ENCODE measurements around the gene PIK3R4. TPM values are rescaled to one million over a fixed set of nuclear protein-coding genes. Genes with fewer than 3 reads are reported as not detected.

PIK3R4 gene
- polyA plus RNA-seq, 1 donor (not counting 4 experiments of a cell fraction or from before 2014, with no cell fraction given): 49.2 TPM

DNA sequence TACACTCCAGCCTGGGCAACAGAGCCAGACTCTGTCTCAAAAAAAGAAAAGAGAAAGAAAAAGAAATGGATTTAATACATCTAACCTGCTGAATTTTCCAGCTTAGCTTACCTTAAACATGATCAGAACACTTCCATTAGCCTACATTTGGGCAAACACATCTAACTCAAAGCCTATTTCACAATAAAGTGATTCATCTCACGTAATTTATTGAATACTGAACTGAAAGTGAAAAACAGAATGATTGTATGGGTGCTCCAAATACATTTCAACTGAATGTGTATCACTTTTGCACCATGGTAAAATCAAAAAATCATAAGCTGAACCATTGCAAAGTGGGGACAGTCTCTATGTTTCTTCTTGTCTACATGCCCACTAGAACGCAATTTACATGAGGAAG lies 9.0 kb downstream of the PIK3R4 start:
- Histone ChIP-seq H3K9ac (ENCODE audit: control insufficient read depth, extremely low read depth, insufficient read depth, low read length) (no peak overlapping the region), H3K4me1 (ENCODE audit: control insufficient read depth, extremely low read depth, insufficient read depth, low read length) (no peaks in the 10 kb centered on the region), H3K4me2 (ENCODE audit: control insufficient read depth, extremely low read depth, insufficient read depth, low read depth, low read length) (no peak overlapping the region), H4K20me1 (ENCODE audit: control insufficient read depth, extremely low read depth, insufficient read depth, low read length) (no peaks in the 10 kb centered on the region), H3K36me3 (ENCODE audit: control insufficient read depth in 2 of 2, extremely low read depth in 1 of 2, insufficient read depth in 2 of 2, low read length in 2 of 2) (peaks cover 0 to 7% of the 10 kb centered on the region in 2 experiments), H3K27ac (ENCODE audit: control insufficient read depth, insufficient read depth, low read length) (no peak overlapping the region), H3K9me3 (ENCODE audit: control insufficient read depth, low read depth, low read length) (no peaks in the 10 kb centered on the region), H2AFZ (ENCODE audit: control insufficient read depth, low read length) (no peak overlapping the region), H3K27me3 (ENCODE audit: control insufficient read depth, extremely low read depth, insufficient read depth, low read length) (no peaks in the 10 kb centered on the region), H3K79me2 (ENCODE audit: control insufficient read depth, insufficient read depth, low read length) (peaks cover 52% of the 10 kb centered on the region), H3K4me3 (ENCODE audit: control insufficient read depth in 2 of 3, extremely low read depth in 1 of 3, insufficient read depth in 2 of 3, low read depth in 1 of 3, low read length in 3 of 3) (no peak overlapping the region), H3K9me1 (ENCODE audit: control insufficient read depth, extremely low read depth, insufficient read depth, low read length) (no peaks in the 10 kb centered on the region)
- DNase-seq (ENCODE audit: low read depth, low spot score) (no peak), FAIRE-seq (no peak)
- TF ChIP-seq EZH2 (IDR thresholded peaks at IDR 0.05; ENCODE audit: low read length): no peak
- TF ChIP-seq, protein P1, sequence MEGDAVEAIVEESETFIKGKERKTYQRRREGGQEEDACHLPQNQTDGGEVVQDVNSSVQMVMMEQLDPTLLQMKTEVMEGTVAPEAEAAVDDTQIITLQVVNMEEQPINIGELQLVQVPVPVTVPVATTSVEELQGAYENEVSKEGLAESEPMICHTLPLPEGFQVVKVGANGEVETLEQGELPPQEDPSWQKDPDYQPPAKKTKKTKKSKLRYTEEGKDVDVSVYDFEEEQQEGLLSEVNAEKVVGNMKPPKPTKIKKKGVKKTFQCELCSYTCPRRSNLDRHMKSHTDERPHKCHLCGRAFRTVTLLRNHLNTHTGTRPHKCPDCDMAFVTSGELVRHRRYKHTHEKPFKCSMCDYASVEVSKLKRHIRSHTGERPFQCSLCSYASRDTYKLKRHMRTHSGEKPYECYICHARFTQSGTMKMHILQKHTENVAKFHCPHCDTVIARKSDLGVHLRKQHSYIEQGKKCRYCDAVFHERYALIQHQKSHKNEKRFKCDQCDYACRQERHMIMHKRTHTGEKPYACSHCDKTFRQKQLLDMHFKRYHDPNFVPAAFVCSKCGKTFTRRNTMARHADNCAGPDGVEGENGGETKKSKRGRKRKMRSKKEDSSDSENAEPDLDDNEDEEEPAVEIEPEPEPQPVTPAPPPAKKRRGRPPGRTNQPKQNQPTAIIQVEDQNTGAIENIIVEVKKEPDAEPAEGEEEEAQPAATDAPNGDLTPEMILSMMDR (optimal IDR thresholded peaks at IDR 0.05 in 1 of 3, IDR thresholded peaks at IDR 0.05 in 1 of 3, conservative IDR thresholded peaks at IDR 0.05 in 1 of 3; ENCODE audit: extremely low read depth in 1 of 3, insufficient read depth in 2 of 3, low read length in 3 of 3): no peak
- dilution Hi-C loops (cut with MboI; ENCODE audit: extremely low pct_ligation_motif_present, low sequenced_read_pairs): no loop called here

DNA sequence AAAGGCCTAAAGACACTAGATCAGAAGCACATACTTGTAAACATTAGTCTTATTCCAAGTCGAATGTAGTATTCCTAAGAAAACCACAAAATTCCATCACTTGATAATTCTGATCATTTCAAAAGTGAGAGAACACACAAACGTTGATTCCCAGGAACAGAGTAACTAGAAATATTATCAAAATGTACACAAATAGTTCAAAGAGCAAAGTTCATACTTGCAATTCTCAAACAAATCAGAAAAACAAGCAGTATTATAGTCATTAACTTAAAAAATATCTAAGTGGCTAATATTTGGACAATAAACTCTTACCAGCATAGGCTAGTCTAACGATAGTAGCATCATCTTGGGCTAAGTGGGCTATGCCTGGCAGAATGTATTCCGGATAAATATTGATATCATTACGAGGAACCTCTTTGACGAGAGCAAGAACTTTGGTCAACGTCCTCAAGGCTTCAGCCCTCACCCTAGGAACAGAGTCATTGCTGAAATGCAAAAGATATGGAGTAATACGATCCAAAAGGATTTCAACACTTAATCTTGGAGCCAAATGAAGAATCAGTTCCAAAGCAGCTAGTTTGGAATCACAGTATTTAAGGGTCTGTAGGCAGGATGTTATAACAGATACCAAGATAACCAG lies 13.3 kb downstream of the PIK3R4 start:
- Histone ChIP-seq H3K4me2 (ENCODE audit: control insufficient read depth, extremely low read depth, insufficient read depth, low read depth, low read length) (no peak overlapping the region), H3K27ac (ENCODE audit: control insufficient read depth, insufficient read depth, low read length) (no peak overlapping the region), H3K27me3 (ENCODE audit: control insufficient read depth, extremely low read depth, insufficient read depth, low read length) (no peaks in the 10 kb centered on the region), H3K4me1 (ENCODE audit: control insufficient read depth, extremely low read depth, insufficient read depth, low read length) (no peaks in the 10 kb centered on the region), H4K20me1 (ENCODE audit: control insufficient read depth, extremely low read depth, insufficient read depth, low read length) (no peaks in the 10 kb centered on the region), H3K4me3 (ENCODE audit: control insufficient read depth in 2 of 3, extremely low read depth in 1 of 3, insufficient read depth in 2 of 3, low read depth in 1 of 3, low read length in 3 of 3) (no peak overlapping the region), H3K9me1 (ENCODE audit: control insufficient read depth, extremely low read depth, insufficient read depth, low read length) (no peaks in the 10 kb centered on the region), H2AFZ (ENCODE audit: control insufficient read depth, low read length) (no peak overlapping the region), H3K9me3 (ENCODE audit: control insufficient read depth, low read depth, low read length) (no peaks in the 10 kb centered on the region), H3K36me3 (ENCODE audit: control insufficient read depth in 2 of 2, extremely low read depth in 1 of 2, insufficient read depth in 2 of 2, low read length in 2 of 2) (peaks cover 0 to 9% of the 10 kb centered on the region in 2 experiments), H3K9ac (ENCODE audit: control insufficient read depth, extremely low read depth, insufficient read depth, low read length) (no peak overlapping the region), H3K79me2 (ENCODE audit: control insufficient read depth, insufficient read depth, low read length) (peaks cover 16% of the 10 kb centered on the region)
- no peak for DNase-seq (ENCODE audit: low read depth, low spot score)
- dilution Hi-C loops (cut with MboI; ENCODE audit: extremely low pct_ligation_motif_present, low sequenced_read_pairs): no loop called here
- no peak for FAIRE-seq
- no peak for TF ChIP-seq EZH2 (IDR thresholded peaks at IDR 0.05; ENCODE audit: low read length)
- TF ChIP-seq, protein P1 (optimal IDR thresholded peaks at IDR 0.05 in 1 of 3, IDR thresholded peaks at IDR 0.05 in 1 of 3, conservative IDR thresholded peaks at IDR 0.05 in 1 of 3; ENCODE audit: extremely low read depth in 1 of 3, insufficient read depth in 2 of 3, low read length in 3 of 3): no peak
